Measurements from ENCODE around the gene TRAPPC5.

The TRAPPC5 gene

DNA sequence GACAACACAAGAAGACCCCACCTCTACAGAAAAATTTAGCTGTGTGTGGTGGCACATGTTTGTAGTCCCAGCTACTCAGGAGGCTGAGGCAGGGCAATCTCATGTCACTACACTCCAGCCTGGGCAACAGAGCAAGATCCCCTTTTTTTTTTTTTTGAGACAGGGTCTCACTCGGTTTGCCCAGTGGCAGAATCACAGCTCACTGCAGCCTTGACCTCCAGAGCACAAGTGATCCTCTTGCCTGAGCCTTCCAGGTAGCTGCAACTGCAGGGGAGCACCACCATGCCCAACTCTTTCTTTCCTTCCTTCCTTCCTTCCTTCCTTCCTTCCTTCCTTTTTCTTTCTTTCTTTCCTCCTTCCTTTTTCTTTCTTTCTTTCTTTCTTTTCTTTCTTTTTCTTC lies 55.5 kb downstream of the TRAPPC5 start:
- DNase-seq (no peak), ATAC-seq (no peak)
- Mint-ChIP-seq H3K4me3 (no peak overlapping the region), H3K36me3 (ENCODE audit: low read depth) (no peaks in the 10 kb centered on the region), H3K9me3 (no peaks in the 10 kb centered on the region), H3K4me1 (peaks cover 17% of the 10 kb centered on the region), H3K27me3 (peaks cover 42% of the 10 kb centered on the region), H3K27ac (no peak overlapping the region)

DNA sequence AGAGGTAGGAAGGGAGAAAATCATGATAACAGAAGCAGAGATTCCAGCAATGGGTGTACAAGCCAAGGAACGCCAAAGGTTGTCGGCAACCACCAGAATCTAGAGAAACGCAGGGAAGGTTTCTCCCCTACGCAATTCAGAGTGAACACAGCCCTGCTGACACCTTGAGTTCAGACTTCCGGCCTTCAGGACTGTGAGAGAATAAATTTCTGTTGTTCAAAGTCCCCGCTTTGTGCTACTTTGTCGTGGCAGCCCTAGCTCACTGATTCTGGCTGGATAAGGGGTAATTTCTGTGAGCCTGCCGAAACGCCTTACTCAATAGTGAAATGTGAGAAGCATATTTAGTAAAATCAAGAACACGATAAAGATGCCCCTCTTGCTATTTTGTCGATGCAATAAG lies 56.6 kb downstream of the TRAPPC5 start:
- peaks cover 37% of the 10 kb centered on the region for H3K27me3 Mint-ChIP-seq
- DNase-seq (no peak), ATAC-seq (no peak)
- H3K9me3 Mint-ChIP-seq = no peaks in the 10 kb centered on the region
- no peak overlapping the region for H3K27ac Mint-ChIP-seq
- no peak overlapping the region for H3K4me3 Mint-ChIP-seq
- H3K36me3 Mint-ChIP-seq (ENCODE audit: low read depth) = no peaks in the 10 kb centered on the region
- H3K4me1 Mint-ChIP-seq = peaks cover 17% of the 10 kb centered on the region
